Fibroblast of lung (primary cell): ENCODE results near the gene NCEH1. TPM values are rescaled to one million over a fixed set of nuclear protein-coding genes. Genes with fewer than 3 reads are reported as not detected.
"Not testable (repeated sequence)": the region's sequence is repeated elsewhere in the genome, so short reads cannot be mapped to it uniquely, and the experiment has no call there.

Experiments
- DNase-seq, 2 donors: peaks; one replicate each; pipeline versions ENCODE4 v3.0.0 to v3.0.0-alpha.2; 2010; ENCODE audit warnings: low read depth in 2 of 2
- H2AFZ ChIP-seq: 2 replicates; pipeline ENCODE4 v1.5.1; 2012; ENCODE audit warnings: low read length, control low read depth, inconsistent platforms
- H3K27ac ChIP-seq: 2 replicates; pipeline ENCODE4 v1.5.1; 2011; ENCODE audit warnings: low read length, control low read depth; ENCODE audit not compliant: insufficient read depth
- H3K27me3 ChIP-seq: 2 replicates; pipeline ENCODE4 v1.5.1; 2011; ENCODE audit warnings: mild to moderate bottlenecking, low read length; ENCODE audit not compliant: control insufficient read depth, insufficient read depth
- H3K36me3 ChIP-seq: 2 replicates; pipeline ENCODE4 v1.5.1; 2011; ENCODE audit warnings: low read length; ENCODE audit not compliant: control insufficient read depth, insufficient read depth
- H3K4me1 ChIP-seq: 2 replicates; pipeline ENCODE4 v1.5.1; 2011; ENCODE audit warnings: low read length; ENCODE audit not compliant: control insufficient read depth, insufficient read depth; ENCODE audit errors: extremely low read depth
- H3K4me2 ChIP-seq: 2 replicates; pipeline ENCODE4 v1.5.1; 2011; ENCODE audit warnings: low read length, control low read depth; ENCODE audit not compliant: insufficient read depth; ENCODE audit errors: extremely low read depth
- H3K4me3 ChIP-seq, 4 experiments: fragments of 200-600 bp in 1 of 4; sonication (generic) in 1 of 4; replicated peaks in 1 of 4; 2 replicates each; pipeline ENCODE4 v1.5.1; 2011 to 2016; ENCODE audit warnings: low read length in 4 of 4, low read depth in 3 of 4, mild to moderate bottlenecking in 3 of 4, control low read depth in 2 of 4, inconsistent platforms in 1 of 4, mixed read lengths in 1 of 4; ENCODE audit not compliant: insufficient read depth in 1 of 4; ENCODE audit errors: control extremely low read depth in 1 of 4
- H3K79me2 ChIP-seq: 2 replicates; pipeline ENCODE4 v1.5.1; 2012; ENCODE audit warnings: mild to moderate bottlenecking, low read length, inconsistent platforms; ENCODE audit not compliant: control insufficient read depth, insufficient read depth
- H3K9ac ChIP-seq: 2 replicates; pipeline ENCODE4 v1.5.1; 2011; ENCODE audit warnings: mild to moderate bottlenecking, low read length, control low read depth; ENCODE audit not compliant: insufficient read depth
- H3K9me3 ChIP-seq: 2 replicates; pipeline ENCODE4 v1.5.1; 2012; ENCODE audit warnings: low read depth, low read length; ENCODE audit not compliant: control insufficient read depth, insufficient read depth
- H4K20me1 ChIP-seq: 2 replicates; pipeline ENCODE4 v1.5.1; 2011; ENCODE audit warnings: low read length; ENCODE audit not compliant: control insufficient read depth, insufficient read depth; ENCODE audit errors: extremely low read depth
- EZH2 ChIP-seq: IDR thresholded peaks from 2 replicates; pipeline ENCODE4 v1.5.1; 2012; ENCODE audit warnings: low read length, control low read depth, mild to moderate bottlenecking; ENCODE audit errors: missing control alignments
- polyA plus RNA-seq, 2 donors: library from polyadenylated mRNA; depleted of rRNA in 1 of 2; stranded (reverse) in 1 of 2; unstranded in 1 of 2; fragments of >200 nt; gene quantifications; 2 replicates each; pipeline ENCODE4 v1.2.1, GENCODE V29; 2011 to 2012; ENCODE audit warnings: missing spikeins in 1 of 2
- total RNA-seq: library from RNA; depleted of rRNA; stranded (reverse); fragments of >200 nt; gene quantifications from 2 replicates; pipeline ENCODE4 v1.2.1, GENCODE V29; 2014
- TF ChIP-seq, protein P1 (sequence below), 2 donors: IDR thresholded peaks in 1 of 2; conservative IDR thresholded peaks in 1 of 2; 1 replicate in 1 of 2; 2 replicates in 1 of 2; pipeline ENCODE4 v1.5.1; 2011 to 2012; ENCODE audit warnings: low read length in 2 of 2, control low read depth in 1 of 2, inconsistent platforms in 1 of 2, low read depth in 1 of 2, mild to moderate bottlenecking in 1 of 2

The NCEH1 gene
- total and polyA plus RNA-seq, 2 donors (not counting 1 experiment from before 2014, with no cell fraction given), result 9.9 to 11.4 TPM

DNA sequence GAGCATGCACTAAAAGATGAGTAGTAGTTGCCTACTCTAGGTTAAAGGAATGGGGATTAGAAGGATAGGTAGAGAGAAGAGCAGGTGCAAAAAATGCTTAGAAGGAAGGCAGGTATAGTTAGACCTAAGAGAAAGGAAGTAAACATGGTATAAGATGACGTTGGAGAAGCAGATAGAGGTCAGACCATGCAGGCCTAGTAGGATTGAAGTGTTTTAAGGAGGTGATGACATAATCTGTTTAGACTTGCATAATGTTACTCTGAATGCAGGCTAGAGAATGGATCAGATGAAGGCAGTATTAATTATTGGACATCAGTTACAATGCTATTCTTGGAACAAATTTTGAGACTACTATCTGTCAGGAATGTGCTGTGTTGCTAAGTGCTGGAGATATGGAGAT, 28.6 kb upstream of the NCEH1 start:
- Histone ChIP-seq H3K9me3 (no peaks in the 10 kb centered on the region), H3K36me3 (no peaks in the 10 kb centered on the region), H3K79me2 (no peaks in the 10 kb centered on the region), H4K20me1 (no peaks in the 10 kb centered on the region), H2AFZ (no peak overlapping the region), H3K4me1 (no peaks in the 10 kb centered on the region), H3K27ac (no peak overlapping the region), H3K9ac (no peak overlapping the region), H3K4me3 (no peak overlapping the region), H3K4me2 (no peak overlapping the region), H3K27me3 (no peaks in the 10 kb centered on the region)
- no peak for DNase-seq
- TF ChIP-seq, protein P1, sequence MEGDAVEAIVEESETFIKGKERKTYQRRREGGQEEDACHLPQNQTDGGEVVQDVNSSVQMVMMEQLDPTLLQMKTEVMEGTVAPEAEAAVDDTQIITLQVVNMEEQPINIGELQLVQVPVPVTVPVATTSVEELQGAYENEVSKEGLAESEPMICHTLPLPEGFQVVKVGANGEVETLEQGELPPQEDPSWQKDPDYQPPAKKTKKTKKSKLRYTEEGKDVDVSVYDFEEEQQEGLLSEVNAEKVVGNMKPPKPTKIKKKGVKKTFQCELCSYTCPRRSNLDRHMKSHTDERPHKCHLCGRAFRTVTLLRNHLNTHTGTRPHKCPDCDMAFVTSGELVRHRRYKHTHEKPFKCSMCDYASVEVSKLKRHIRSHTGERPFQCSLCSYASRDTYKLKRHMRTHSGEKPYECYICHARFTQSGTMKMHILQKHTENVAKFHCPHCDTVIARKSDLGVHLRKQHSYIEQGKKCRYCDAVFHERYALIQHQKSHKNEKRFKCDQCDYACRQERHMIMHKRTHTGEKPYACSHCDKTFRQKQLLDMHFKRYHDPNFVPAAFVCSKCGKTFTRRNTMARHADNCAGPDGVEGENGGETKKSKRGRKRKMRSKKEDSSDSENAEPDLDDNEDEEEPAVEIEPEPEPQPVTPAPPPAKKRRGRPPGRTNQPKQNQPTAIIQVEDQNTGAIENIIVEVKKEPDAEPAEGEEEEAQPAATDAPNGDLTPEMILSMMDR (conservative IDR thresholded peaks at IDR 0.05 in 1 of 2, IDR thresholded peaks at IDR 0.05 in 1 of 2; ENCODE audit: low read depth in 1 of 2, low read length in 2 of 2), result no peak
- no peak for TF ChIP-seq EZH2

DNA sequence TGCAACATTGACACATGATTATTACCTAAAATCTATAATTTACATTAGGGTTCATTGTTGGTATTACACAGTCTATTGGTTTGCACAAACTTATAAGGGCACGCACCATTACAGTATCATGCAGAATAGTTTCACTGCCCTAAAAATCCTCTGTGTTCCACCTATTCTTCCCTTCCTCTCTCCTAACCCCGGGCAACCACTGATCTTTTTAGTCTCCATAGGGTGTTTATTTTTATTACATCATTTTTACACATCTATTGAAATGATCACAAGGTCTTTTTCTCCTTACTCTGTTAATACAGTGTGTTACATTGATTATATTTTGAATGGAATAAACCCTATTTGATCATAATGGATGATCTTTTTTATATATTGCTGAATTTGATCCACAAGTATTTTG, 24.1 kb upstream of the NCEH1 start:
- no peak overlapping the region for H3K4me3 ChIP-seq
- H3K79me2 ChIP-seq, result no peaks in the 10 kb centered on the region
- no peaks in the 10 kb centered on the region for H3K9me3 ChIP-seq
- no peak overlapping the region for H2AFZ ChIP-seq
- no peaks in the 10 kb centered on the region for H3K27me3 ChIP-seq
- no peaks in the 10 kb centered on the region for H3K4me1 ChIP-seq
- H3K4me2 ChIP-seq, result no peak overlapping the region
- no peaks in the 10 kb centered on the region for H3K36me3 ChIP-seq
- DNase-seq, result no peak
- H4K20me1 ChIP-seq, result no peaks in the 10 kb centered on the region
- H3K27ac ChIP-seq, result no peak overlapping the region
- TF ChIP-seq, protein P1 (conservative IDR thresholded peaks at IDR 0.05 in 1 of 2, IDR thresholded peaks at IDR 0.05 in 1 of 2; ENCODE audit: low read depth in 1 of 2, low read length in 2 of 2), result no peak
- no peak for TF ChIP-seq EZH2
- no peak overlapping the region for H3K9ac ChIP-seq

DNA sequence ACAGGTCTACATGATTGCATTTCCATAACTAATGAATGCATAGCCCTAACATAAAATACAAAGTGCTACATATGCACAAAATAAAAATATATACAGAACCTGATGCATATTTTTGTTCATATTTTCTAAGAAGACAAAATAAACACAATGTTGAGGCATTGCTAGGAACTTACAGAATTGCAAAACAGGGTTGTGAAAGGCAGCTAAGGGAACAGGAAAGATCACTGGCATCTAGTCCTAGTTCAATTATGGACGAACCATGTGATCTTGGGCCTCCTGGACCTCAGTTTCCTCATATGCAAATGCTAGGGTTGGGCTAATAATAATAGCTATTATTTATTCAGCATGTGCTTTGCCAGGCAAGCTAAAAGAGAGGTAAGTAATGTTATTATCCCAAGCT, 15.5 kb upstream of the NCEH1 start:
- H2AFZ ChIP-seq, result no peak overlapping the region
- no peak overlapping the region for H3K9ac ChIP-seq
- TF ChIP-seq EZH2, result no peak
- TF ChIP-seq, protein P1 (conservative IDR thresholded peaks at IDR 0.05 in 1 of 2, IDR thresholded peaks at IDR 0.05 in 1 of 2; ENCODE audit: low read depth in 1 of 2, low read length in 2 of 2), result no peak
- no peaks in the 10 kb centered on the region for H3K27me3 ChIP-seq
- no peaks in the 10 kb centered on the region for H3K79me2 ChIP-seq
- H4K20me1 ChIP-seq, result no peaks in the 10 kb centered on the region
- no peaks in the 10 kb centered on the region for H3K4me1 ChIP-seq
- H3K9me3 ChIP-seq, result no peaks in the 10 kb centered on the region
- no peaks in the 10 kb centered on the region for H3K36me3 ChIP-seq
- no peak overlapping the region for H3K27ac ChIP-seq
- no peak overlapping the region for H3K4me3 ChIP-seq
- H3K4me2 ChIP-seq, result no peak overlapping the region
- DNase-seq, result peak in 1 of 2 donors; percentile 21

DNA sequence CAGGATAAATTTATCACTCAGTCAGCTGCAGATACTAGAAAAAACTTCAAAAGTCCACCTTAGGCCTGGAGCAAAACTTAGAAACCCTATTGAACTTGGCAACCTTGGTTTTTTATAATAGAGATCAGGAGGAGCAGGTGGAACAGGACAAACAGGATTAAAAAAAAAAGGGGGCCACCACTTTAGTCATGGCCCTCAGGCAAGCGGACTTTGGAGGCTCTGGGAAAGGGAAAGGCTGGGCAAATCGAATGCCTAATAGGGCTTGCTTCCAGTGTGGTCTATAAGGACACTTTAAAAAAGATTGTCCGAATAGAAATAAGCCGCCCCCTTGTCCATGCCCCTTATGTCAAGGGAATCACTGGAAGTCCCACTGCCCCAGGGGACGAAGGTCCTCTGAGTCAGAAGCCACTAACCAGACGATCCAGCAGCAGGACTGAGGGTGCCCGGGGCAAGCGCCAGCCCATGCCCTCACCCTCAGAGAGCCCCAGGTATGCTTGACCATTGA, 11.7 kb upstream of the NCEH1 start:
- H3K79me2 ChIP-seq, DNase-seq, H3K4me1 ChIP-seq: not testable (repeated sequence)

More for the DNA sequence above, 11.7 kb upstream of the NCEH1 start:
- not testable (repeated sequence) for H3K27ac ChIP-seq, H3K4me3 ChIP-seq, H3K27me3 ChIP-seq, H4K20me1 ChIP-seq, H3K9ac ChIP-seq, H3K36me3 ChIP-seq, H2AFZ ChIP-seq, H3K9me3 ChIP-seq, H3K4me2 ChIP-seq
